Uterus (tissue), 2 donors: ENCODE results near the gene MAK.

ENCODE experiments used
- CTCF ChIP-seq, 4 experiments: fragments of 200-600 bp in 2 of 4; fragments of 450-650 bp in 2 of 4; sonication (generic) in 2 of 4; IDR thresholded peaks; one replicate each; pipeline ENCODE4 v1.5.1; 2016 to 2019; ENCODE audit warnings: antibody characterized with exemption in 4 of 4, mild to moderate bottlenecking in 2 of 4, moderate library complexity in 1 of 4
- POLR2A ChIP-seq, 2 donors: fragments of 450-650 bp; IDR thresholded peaks; one replicate each; pipeline ENCODE4 v1.6.1; 2016; ENCODE audit warnings: antibody characterized with exemption in 2 of 2, mild to moderate bottlenecking in 1 of 2, moderate library complexity in 1 of 2

- no peak for TF ChIP-seq CTCF (IDR thresholded peaks at IDR 0.05)
- no peak for TF ChIP-seq POLR2A (IDR thresholded peaks at IDR 0.05)
Measured at GRCh38 chr6:10862361-10862760, 24.0 kb upstream of the MAK start.
